OCI-M2 (cell line): ENCODE results near the gene GAP43.

Source experiments
- DNase-seq: peaks from one replicate; lab custom pipeline; 2025; ENCODE audit not compliant: unreplicated experiment; lab: John Stamatoyannopoulos, UW

The GAP43 gene, protein sequence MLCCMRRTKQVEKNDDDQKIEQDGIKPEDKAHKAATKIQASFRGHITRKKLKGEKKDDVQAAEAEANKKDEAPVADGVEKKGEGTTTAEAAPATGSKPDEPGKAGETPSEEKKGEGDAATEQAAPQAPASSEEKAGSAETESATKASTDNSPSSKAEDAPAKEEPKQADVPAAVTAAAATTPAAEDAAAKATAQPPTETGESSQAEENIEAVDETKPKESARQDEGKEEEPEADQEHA

GRCh38 chr3:115623044-115623868, at the start of gene GAP43:
Gene GAP43 (plus strand): TSS chr3:115623510. CDS start chr3:115623690, 180 bp downstream.
- DNase-seq, result no peak

DNA sequence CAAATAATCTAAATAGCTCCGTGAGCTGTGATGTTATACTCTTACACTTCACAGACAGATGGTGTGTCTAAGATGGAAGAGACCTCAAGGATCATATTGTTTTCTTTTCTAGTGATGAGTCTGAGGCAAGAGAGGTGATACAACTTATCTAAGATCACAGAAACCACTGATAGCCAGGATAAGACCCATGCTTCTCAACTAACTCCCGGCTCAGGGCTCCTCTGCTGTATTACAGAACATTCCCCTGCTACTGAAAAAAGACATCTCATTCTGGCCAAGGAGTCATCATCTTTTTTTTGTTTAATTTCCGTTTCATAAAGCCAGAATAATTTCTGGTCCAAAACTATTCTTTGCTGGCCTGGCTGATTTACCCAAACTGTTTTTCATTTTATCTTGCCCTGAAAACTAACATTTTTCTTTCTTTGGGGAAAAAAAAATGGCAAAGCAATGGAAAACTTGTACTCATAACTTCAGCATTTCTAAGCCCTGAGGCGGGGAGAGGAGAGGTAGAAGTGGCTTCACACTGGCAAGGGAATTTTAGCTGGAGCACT, 46.9 kb upstream of the GAP43 start:
- DNase-seq, result no peak

- DNase-seq, result no peak
Observed at GRCh38 chr3:115577000-115577399, 46.3 kb upstream of the GAP43 start.

DNA sequence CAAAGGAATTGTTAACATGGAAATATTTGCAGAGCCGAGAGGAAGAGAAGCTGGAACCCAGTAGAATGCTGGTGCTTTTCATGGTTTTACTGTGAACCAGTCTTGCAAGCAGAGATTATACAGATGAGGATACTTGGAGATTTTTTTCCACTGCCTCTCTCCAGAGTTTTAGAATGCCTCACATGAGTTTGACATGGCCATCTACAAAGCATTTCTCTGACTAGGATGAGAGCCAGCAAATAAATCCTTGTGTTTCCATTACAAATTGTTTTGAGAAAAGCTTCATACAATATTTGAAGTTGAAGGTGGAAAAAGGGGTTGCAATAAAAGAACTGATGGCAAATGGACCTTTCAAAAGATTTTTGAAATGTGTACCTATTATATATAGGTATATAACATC, 45.0 kb upstream of the GAP43 start:
- no peak for DNase-seq

- no peak for DNase-seq
Observed at GRCh38 chr3:115580566-115580965, 42.7 kb upstream of the GAP43 start.

- no peak for DNase-seq
Observed at GRCh38 chr3:115581362-115582135, 41.8 kb upstream of the GAP43 start.

DNA sequence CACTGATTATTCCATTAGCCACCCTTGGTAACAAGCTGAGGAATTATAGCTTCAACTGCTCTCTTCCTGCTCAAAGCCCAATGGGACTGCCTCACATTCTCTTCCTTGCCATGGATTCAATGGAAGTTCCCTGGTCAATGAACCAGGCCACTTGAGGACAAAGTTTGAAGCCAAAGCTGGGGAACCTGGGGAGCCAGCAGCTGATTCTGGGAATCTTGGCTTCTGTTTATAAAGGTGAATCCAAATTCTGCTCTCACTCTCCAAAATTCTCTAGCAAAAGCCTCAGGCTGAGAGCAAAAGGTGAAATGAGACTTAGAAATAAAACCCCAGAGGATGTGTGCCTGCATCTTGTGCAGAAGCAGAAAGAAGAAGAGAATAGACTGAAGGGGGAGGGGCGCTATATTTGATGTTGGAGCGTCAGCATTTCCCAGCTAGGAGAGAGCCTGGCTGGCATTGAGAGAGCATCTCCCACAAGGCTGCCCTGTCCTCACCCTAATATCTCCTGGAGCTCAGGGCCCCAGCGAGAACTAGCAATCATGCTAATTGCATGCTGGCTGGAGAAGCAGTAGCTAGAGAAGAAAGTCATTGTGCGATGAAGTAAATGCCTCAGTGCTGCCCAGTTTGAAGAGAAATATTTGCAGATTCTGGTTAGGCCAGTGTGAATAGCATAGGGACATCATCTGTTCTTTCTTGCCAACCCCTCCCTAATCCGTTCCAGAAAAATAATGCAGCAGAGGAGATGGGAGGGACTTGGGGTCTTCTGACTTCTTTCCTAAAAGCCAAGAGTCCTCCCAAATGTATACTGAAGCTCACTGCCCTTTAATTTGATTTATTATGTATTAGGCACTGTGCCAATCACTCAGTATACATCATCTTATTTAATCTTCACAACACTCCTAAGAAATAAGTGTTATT, 34.9 kb upstream of the GAP43 start:
- DNase-seq, result no peak

DNA sequence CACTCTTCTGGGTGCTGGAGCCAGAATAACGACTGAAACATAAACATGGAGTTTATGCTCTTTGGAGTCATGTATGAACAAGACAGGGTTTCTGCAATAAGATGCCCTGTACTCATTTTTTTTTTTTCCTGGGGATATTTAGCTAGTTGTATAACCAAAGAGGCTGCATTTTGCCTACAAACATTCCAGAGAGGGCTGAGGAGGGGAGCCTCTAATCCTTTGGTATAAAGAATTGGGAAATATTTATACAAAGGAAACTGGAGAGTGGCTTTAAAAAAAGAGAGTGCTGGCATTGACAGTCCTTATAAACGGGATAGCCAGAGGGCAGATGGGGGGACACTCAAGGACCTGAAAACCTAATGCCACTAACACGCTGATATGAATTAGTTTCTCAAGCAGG, 32.4 kb upstream of the GAP43 start:
- no peak for DNase-seq

- DNase-seq, result no peak
Observed at GRCh38 chr3:115595611-115596275, 27.6 kb upstream of the GAP43 start.

DNA sequence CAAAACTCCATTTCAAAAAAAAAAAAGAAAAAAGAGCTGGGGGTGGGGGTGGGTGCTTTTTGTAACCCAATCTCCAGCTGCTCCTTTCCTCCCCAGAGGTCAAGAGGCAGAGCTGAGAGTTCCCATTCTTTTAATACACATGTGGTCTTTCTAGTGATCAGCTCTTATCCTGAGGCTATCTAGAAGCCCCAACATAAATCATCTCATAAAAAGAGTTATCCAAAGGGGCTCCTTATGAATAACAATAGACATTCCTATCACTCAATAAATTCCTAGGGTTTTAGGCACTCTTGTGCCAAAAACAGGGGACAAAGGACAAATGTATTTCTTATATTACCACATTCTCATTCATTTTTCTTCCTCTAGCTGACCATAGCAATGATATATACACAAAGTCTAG, 25.1 kb upstream of the GAP43 start:
- no peak for DNase-seq

DNA sequence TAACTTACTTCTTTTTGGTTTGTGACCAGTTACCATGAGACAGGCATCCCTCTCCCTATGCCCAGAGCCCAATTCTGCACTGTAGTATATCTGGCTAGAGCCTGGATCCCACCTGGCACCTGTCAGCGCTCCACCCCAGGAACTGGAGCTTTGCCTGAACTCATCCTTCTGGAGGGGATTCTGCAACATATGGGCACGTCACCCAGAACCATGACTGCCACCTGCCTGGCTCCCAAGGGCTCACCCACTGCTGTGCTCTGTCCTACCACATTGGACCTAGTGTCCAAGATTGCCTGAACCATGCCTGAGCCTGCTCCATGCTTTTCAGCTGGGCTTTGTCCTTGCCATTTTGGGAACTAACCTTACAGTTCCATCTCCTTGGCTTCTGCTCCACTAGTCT, 21.1 kb upstream of the GAP43 start:
- no peak for DNase-seq

- no peak for DNase-seq
Observed at GRCh38 chr3:115611630-115612029, 11.7 kb upstream of the GAP43 start.

DNA sequence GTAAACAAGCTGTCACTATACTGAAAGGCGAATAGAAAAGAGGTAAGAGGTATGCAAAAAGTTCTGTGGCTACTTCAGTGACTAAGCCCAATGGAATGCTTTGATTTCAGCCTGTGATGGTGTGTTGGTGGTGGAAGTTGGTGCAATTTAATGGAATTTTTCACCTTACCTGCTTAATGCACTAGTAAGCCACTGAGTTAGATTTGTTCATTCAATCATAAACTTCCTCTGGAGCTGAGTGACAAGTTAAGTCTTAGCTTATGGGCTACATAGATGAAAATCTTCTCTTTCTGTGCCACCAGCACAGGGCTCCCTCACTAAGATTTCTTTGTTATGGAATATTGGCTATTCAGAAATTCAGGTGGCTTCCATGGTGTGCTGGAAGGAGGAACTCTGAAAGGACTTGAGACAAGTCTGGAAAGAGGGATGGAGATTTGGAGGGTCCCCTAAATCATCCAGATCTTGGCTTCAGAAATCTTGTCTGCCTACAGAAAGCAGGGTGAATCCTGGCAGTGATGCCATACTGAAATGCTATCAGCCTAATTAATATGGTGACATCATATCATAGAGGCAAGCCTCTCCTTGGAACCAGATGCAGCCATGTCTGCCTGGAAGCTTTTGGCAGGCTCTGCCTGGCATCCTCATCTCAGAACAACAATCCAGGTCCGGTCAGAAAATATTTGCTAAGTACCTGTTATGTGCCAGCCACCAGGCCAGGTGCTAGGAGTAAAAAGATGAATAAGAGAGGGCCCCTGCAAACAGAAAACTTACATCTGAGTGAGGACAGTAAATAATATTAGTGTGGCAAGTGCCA, 8.1 kb upstream of the GAP43 start:
- no peak for DNase-seq

GRCh38 chr3:115616461-115616860, 6.8 kb upstream of the GAP43 start:
- DNase-seq, result no peak

DNA sequence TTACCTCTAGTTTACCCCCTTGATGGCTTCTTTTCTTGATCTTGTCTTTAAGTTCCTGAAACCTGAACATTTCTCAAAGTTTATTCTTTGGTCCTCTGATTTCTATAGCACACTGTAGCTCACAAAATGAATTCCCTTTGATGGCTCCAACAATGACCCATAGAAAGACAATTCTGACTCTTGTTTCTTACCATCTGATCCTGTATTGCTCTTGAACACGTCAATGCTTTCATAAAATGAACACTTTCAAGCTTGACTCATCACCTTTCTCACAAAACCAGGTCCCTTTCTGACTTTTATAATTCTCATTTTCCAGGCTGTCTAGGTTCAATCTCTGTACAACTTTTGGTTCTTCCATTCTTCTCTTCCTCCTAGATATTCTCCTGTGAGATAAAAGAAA, 5.7 kb upstream of the GAP43 start:
- no peak for DNase-seq

DNA sequence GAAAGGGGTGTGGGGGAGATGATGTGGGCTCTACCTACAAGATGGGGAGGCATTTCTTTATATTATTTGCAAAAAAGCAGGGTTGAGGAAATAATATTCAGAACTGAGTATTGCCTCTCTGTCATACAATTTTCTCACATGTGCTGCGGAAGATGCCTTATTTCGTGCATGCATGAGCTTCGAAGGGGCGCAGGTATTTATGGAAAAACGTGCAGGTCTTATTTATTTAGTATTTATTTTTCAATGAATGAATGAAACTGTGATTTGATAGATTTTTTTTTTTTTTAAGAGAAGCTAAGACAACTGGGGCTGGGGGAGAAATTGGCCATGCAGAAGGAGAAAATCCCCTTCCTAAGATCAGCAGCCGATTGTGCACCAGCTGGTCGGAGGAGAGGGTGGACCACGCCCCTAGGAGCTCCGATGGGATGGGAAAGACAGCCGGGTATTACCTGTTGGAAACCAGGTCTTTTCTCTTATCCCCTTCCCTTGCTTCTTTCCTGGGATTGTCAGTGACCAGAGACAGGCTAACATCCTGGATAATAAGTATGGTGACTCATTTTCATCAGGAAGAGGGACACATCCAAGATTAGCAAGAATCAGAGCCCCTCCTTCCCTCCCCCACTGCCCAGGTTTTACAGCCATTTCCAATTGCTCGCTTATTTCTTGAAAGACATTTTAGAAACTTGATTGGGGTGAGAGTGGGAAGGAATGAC, 875 bp downstream of the GAP43 start:
- no peak for DNase-seq

GRCh38 chr3:115624901-115625300, 1.6 kb downstream of the GAP43 start:
- no peak for DNase-seq

- no peak for DNase-seq
Observed at GRCh38 chr3:115626006-115626409, 2.7 kb downstream of the GAP43 start.

DNA sequence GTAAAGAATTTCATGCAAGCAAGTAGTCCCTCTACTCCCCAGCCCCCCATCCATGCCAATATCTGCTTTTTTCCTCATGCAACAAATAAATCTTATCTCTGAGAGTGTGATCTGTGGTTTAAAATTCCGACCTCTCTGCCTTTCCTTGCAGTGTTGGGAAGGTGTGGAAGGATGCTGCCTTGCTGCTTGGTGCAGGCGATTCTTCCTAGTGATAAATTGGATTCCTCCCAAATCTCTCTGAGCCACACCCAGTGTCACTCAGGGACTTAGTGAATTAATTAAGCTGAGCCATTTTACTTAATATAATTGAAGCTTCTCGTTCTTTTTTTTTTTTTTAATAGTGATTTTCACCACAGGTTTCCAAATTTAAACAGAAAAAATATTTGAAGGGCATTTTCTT, 3.4 kb downstream of the GAP43 start:
- no peak for DNase-seq
